HepG2 (cell line): Measurements from ENCODE around the gene ZNF318. TPM values are rescaled to one million over a fixed set of nuclear protein-coding genes. Genes with fewer than 3 reads are reported as not detected.

Experiments
- ARNT ChIP-seq: fragments of 450-650 bp; IDR thresholded peaks from 2 replicates; pipeline ENCODE4 v1.6.1; 2017
- BRCA1 ChIP-seq: sonication (generic); formaldehyde crosslinking; IDR thresholded peaks from 2 replicates; pipeline ENCODE4 v1.4.0; 2020; ENCODE audit warnings: missing genetic modification reagents
- ESRRA ChIP-seq: sonication (generic); formaldehyde crosslinking; IDR thresholded peaks from 2 replicates; pipeline ENCODE4 v1.5.1; 2020; ENCODE audit warnings: mild to moderate bottlenecking, low read depth, missing genetic modification reagents
- GATAD2A ChIP-seq: IDR thresholded peaks from 2 replicates; pipeline ENCODE4 v1.6.1; 2016
- KAT7 ChIP-seq: IDR thresholded peaks from 2 replicates; pipeline ENCODE4 v1.6.1; 2018; ENCODE audit warnings: borderline replicate concordance, missing compliant biosample characterization
- RXRB ChIP-seq: IDR thresholded peaks from 2 replicates; pipeline ENCODE4 v1.6.1; 2016; ENCODE audit warnings: borderline replicate concordance, missing genetic modification reagents, missing compliant biosample characterization
- YEATS2 ChIP-seq: sonication (generic); formaldehyde crosslinking; IDR thresholded peaks from 2 replicates; pipeline ENCODE4 v1.4.0; 2020; ENCODE audit warnings: missing genetic modification reagents, borderline replicate concordance
- ZBTB42 ChIP-seq: sonication (generic); formaldehyde crosslinking; IDR thresholded peaks from 2 replicates; pipeline ENCODE4 v1.5.0; 2020; ENCODE audit warnings: mild to moderate bottlenecking, missing genetic modification reagents
- ZNF264 ChIP-seq: sonication (generic); formaldehyde crosslinking; IDR thresholded peaks from 2 replicates; pipeline ENCODE4 v1.4.0; 2020; ENCODE audit warnings: missing genetic modification reagents
- ZNF350 ChIP-seq: sonication (generic); formaldehyde crosslinking; IDR thresholded peaks from 2 replicates; pipeline ENCODE4 v1.4.0; 2020; ENCODE audit warnings: mild to moderate bottlenecking, low read depth, missing genetic modification reagents, borderline replicate concordance
- ZNF792 ChIP-seq: IDR thresholded peaks from 2 replicates; pipeline ENCODE4 v1.6.1; 2016
- polyA plus RNA-seq, 8 experiments: library from polyadenylated mRNA; depleted of rRNA in 3 of 8; stranded (reverse) in 7 of 8; unstranded in 1 of 8; fragments of >200 nt; fragmentation: Illumina TruSeq in 4 of 8; extraction: Trizol in 4 of 8; gene quantifications; 2 replicates each; pipeline versions ENCODE4 v1.2.1 to v1.2.3, GENCODE V29; 2011 to 2016; ENCODE audit warnings: low read depth in 4 of 8, missing spikeins in 1 of 8, mixed read lengths in 1 of 8; ENCODE audit not compliant: insufficient read depth in 1 of 8
- total RNA-seq, 5 experiments: library from RNA; depleted of rRNA; stranded (reverse); fragments of >200 nt; fragmentation: Illumina TruSeq; extraction: Trizol; gene quantifications; 2 replicates each; pipeline ENCODE4 v1.2.3, GENCODE V29; 2016; ENCODE audit warnings: low read depth in 1 of 5
- TF ChIP-seq, protein P1 (sequence below): sonication (generic); formaldehyde crosslinking; IDR thresholded peaks from 2 replicates; pipeline ENCODE4 v1.4.0; 2020; ENCODE audit warnings: missing genetic modification reagents; ENCODE audit errors: not compliant biosample characterization
- TF ChIP-seq, protein P2 (sequence below): sonication (generic); formaldehyde crosslinking; IDR thresholded peaks from 2 replicates; pipeline ENCODE4 v1.5.1; 2020; ENCODE audit warnings: mild to moderate bottlenecking, missing genetic modification reagents, borderline replicate concordance
- TF ChIP-seq, protein P3 (sequence below): sonication (generic); formaldehyde crosslinking; IDR thresholded peaks from 2 replicates; pipeline ENCODE4 v1.5.0; 2020; ENCODE audit warnings: missing genetic modification reagents
- TF ChIP-seq, protein P4 (sequence below): sonication (generic); formaldehyde crosslinking; IDR thresholded peaks from 2 replicates; pipeline ENCODE4 v1.4.0; 2020; ENCODE audit warnings: missing genetic modification reagents
- TF ChIP-seq, protein P5 (sequence below): sonication (generic); formaldehyde crosslinking; IDR thresholded peaks from 2 replicates; pipeline ENCODE4 v1.4.0; 2020; ENCODE audit warnings: missing genetic modification reagents, borderline replicate concordance
- TF ChIP-seq, protein P6 (sequence below): sonication (generic); formaldehyde crosslinking; IDR thresholded peaks from 2 replicates; pipeline ENCODE4 v1.4.0; 2020; ENCODE audit warnings: missing genetic modification reagents

ZNF318 gene
- total and polyA plus RNA-seq, 2 of the 13 experiments (the other 11 are each of a cell fraction or from before 2014, with no cell fraction given): 13.0 to 14.5 TPM

DNA sequence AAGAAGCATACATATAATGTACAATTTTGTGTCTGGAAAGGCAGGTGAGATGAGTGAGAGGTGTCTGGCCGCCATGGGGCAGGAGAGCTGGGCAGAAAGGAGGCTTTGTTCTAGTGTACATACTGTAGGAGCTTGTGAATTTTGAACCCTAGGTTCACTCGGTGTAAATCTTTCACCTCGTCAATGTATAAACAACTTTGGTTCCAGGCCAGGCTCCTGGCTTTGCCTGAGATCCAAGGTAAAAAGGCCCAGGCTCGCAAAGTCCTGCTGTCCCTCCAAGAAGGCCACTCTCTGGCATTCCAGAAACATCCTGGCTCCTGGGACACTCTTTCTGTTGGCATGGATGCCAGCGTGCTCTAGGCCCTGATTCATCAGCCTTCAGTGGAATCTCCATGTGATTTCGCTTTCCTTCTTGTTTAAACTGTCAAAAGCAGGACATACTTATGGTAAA lies 78.5 kb downstream of the ZNF318 start (continued):
- TF ChIP-seq, protein P1, sequence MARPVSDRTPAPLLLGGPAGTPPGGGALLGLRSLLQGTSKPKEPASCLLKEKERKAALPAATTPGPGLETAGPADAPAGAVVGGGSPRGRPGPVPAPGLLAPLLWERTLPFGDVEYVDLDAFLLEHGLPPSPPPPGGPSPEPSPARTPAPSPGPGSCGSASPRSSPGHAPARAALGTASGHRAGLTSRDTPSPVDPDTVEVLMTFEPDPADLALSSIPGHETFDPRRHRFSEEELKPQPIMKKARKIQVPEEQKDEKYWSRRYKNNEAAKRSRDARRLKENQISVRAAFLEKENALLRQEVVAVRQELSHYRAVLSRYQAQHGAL (CRISPR knock-in tag): no peak
- TF ChIP-seq, protein P2, sequence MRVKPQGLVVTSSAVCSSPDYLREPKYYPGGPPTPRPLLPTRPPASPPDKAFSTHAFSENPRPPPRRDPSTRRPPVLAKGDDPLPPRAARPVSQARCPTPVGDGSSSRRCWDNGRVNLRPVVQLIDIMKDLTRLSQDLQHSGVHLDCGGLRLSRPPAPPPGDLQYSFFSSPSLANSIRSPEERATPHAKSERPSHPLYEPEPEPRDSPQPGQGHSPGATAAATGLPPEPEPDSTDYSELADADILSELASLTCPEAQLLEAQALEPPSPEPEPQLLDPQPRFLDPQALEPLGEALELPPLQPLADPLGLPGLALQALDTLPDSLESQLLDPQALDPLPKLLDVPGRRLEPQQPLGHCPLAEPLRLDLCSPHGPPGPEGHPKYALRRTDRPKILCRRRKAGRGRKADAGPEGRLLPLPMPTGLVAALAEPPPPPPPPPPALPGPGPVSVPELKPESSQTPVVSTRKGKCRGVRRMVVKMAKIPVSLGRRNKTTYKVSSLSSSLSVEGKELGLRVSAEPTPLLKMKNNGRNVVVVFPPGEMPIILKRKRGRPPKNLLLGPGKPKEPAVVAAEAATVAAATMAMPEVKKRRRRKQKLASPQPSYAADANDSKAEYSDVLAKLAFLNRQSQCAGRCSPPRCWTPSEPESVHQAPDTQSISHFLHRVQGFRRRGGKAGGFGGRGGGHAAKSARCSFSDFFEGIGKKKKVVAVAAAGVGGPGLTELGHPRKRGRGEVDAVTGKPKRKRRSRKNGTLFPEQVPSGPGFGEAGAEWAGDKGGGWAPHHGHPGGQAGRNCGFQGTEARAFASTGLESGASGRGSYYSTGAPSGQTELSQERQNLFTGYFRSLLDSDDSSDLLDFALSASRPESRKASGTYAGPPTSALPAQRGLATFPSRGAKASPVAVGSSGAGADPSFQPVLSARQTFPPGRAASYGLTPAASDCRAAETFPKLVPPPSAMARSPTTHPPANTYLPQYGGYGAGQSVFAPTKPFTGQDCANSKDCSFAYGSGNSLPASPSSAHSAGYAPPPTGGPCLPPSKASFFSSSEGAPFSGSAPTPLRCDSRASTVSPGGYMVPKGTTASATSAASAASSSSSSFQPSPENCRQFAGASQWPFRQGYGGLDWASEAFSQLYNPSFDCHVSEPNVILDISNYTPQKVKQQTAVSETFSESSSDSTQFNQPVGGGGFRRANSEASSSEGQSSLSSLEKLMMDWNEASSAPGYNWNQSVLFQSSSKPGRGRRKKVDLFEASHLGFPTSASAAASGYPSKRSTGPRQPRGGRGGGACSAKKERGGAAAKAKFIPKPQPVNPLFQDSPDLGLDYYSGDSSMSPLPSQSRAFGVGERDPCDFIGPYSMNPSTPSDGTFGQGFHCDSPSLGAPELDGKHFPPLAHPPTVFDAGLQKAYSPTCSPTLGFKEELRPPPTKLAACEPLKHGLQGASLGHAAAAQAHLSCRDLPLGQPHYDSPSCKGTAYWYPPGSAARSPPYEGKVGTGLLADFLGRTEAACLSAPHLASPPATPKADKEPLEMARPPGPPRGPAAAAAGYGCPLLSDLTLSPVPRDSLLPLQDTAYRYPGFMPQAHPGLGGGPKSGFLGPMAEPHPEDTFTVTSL: peak; percentile 91; the same call in 1 of the 2 replicates
- TF ChIP-seq YEATS2 (peak; percentile 49; the same call in 1 of the 2 replicates), ZBTB42 (CRISPR knock-in tag) (no peak), ESRRA (CRISPR knock-in tag) (peak; percentile 69), KAT7 (CRISPR knock-in tag) (peak; percentile 82), RXRB (CRISPR knock-in tag) (peak; percentile 90; the same call in 1 of the 2 replicates), ZNF264 (CRISPR knock-in tag) (peak; percentile 85), BRCA1 (CRISPR knock-in tag) (peak; percentile 84; the same call in 1 of the 2 replicates), ZNF792 (CRISPR knock-in tag) (peak; percentile 86; the same call in 1 of the 2 replicates), ARNT (no peak), GATAD2A (CRISPR knock-in tag) (peak; percentile 95), ZNF350 (CRISPR knock-in tag) (0 out of 2 replicates have a peak, but pooled peaks have one; percentile 38)
- TF ChIP-seq, protein P3, sequence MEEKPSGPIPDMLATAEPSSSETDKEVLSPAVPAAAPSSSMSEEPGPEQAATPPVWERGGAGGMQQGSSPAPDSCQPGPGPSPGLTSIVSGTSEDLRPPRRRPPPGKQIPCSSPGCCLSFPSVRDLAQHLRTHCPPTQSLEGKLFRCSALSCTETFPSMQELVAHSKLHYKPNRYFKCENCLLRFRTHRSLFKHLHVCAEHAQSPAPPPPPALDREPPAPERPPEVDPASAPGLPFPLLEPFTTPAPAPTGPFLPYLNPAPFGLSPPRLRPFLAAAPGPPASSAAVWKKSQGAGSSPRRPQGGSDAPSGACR (CRISPR knock-in tag): 0 out of 2 replicates have a peak, but pooled peaks have one; percentile 42
- TF ChIP-seq, protein P4, sequence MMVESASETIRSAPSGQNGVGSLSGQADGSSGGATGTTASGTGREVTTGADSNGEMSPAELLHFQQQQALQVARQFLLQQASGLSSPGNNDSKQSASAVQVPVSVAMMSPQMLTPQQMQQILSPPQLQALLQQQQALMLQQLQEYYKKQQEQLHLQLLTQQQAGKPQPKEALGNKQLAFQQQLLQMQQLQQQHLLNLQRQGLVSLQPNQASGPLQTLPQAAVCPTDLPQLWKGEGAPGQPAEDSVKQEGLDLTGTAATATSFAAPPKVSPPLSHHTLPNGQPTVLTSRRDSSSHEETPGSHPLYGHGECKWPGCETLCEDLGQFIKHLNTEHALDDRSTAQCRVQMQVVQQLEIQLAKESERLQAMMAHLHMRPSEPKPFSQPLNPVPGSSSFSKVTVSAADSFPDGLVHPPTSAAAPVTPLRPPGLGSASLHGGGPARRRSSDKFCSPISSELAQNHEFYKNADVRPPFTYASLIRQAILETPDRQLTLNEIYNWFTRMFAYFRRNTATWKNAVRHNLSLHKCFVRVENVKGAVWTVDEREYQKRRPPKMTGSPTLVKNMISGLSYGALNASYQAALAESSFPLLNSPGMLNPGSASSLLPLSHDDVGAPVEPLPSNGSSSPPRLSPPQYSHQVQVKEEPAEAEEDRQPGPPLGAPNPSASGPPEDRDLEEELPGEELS (CRISPR knock-in tag): peak; percentile 91
- TF ChIP-seq, protein P5, sequence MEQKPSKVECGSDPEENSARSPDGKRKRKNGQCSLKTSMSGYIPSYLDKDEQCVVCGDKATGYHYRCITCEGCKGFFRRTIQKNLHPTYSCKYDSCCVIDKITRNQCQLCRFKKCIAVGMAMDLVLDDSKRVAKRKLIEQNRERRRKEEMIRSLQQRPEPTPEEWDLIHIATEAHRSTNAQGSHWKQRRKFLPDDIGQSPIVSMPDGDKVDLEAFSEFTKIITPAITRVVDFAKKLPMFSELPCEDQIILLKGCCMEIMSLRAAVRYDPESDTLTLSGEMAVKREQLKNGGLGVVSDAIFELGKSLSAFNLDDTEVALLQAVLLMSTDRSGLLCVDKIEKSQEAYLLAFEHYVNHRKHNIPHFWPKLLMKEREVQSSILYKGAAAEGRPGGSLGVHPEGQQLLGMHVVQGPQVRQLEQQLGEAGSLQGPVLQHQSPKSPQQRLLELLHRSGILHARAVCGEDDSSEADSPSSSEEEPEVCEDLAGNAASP (CRISPR knock-in tag): peak; percentile 56
- TF ChIP-seq, protein P6, sequence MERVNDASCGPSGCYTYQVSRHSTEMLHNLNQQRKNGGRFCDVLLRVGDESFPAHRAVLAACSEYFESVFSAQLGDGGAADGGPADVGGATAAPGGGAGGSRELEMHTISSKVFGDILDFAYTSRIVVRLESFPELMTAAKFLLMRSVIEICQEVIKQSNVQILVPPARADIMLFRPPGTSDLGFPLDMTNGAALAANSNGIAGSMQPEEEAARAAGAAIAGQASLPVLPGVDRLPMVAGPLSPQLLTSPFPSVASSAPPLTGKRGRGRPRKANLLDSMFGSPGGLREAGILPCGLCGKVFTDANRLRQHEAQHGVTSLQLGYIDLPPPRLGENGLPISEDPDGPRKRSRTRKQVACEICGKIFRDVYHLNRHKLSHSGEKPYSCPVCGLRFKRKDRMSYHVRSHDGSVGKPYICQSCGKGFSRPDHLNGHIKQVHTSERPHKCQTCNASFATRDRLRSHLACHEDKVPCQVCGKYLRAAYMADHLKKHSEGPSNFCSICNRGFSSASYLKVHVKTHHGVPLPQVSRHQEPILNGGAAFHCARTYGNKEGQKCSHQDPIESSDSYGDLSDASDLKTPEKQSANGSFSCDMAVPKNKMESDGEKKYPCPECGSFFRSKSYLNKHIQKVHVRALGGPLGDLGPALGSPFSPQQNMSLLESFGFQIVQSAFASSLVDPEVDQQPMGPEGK (CRISPR knock-in tag): 0 out of 2 replicates have a peak, but pooled peaks have one; percentile 9
